HepG2 (cell line): ENCODE results near the gene SPAG7. TPM values are rescaled to one million over a fixed set of nuclear protein-coding genes. Genes with fewer than 3 reads are reported as not detected.

ENCODE experiments used
- JARID2 ChIP-seq: sonication (generic); formaldehyde crosslinking; IDR thresholded peaks from 2 replicates; pipeline ENCODE4 v1.8.1; 2023; ENCODE audit warnings: missing genetic modification reagents, inconsistent platforms; ENCODE audit not compliant: insufficient replicate concordance
- KLF15 ChIP-seq: sonication (generic); formaldehyde crosslinking; IDR thresholded peaks from 2 replicates; pipeline ENCODE4 v1.8.1; 2023; ENCODE audit warnings: borderline replicate concordance, mild to moderate bottlenecking, inconsistent platforms, missing genetic modification reagents, mixed read lengths
- POLR2A ChIP-seq, 2 experiments: IDR thresholded peaks; 2 replicates each; pipeline ENCODE4 v1.6.1; 2011; ENCODE audit warnings: low read depth in 2 of 2, low read length in 2 of 2, mild to moderate bottlenecking in 1 of 2, moderate library complexity in 1 of 2; ENCODE audit not compliant: insufficient read depth in 1 of 2
- RBFOX2 ChIP-seq: fragments of 200-400 bp; formaldehyde crosslinking; IDR thresholded peaks from 2 replicates; pipeline ENCODE4 v1.6.1; 2017; ENCODE audit warnings: low read depth, mild to moderate bottlenecking, low read length
- ZC3H13 ChIP-seq: sonication (generic); formaldehyde crosslinking; IDR thresholded peaks from 2 replicates; pipeline ENCODE4 v1.8.1; 2023; ENCODE audit warnings: mild to moderate bottlenecking, missing genetic modification reagents, moderate library complexity
- ZNF850 ChIP-seq: sonication (generic); formaldehyde crosslinking; conservative IDR thresholded peaks from 2 replicates; pipeline ENCODE4 v1.9.0; 2021; ENCODE audit warnings: mild to moderate bottlenecking, missing genetic modification reagents
- ZNF883 ChIP-seq: sonication (generic); formaldehyde crosslinking; IDR thresholded peaks from 2 replicates; pipeline ENCODE4 v1.5.1; 2020; ENCODE audit warnings: mild to moderate bottlenecking, missing genetic modification reagents; ENCODE audit errors: not compliant biosample characterization
- polyA plus RNA-seq, 8 experiments: library from polyadenylated mRNA; depleted of rRNA in 3 of 8; stranded (reverse) in 7 of 8; unstranded in 1 of 8; fragments of >200 nt; fragmentation: Illumina TruSeq in 4 of 8; extraction: Trizol in 4 of 8; gene quantifications; 2 replicates each; pipeline versions ENCODE4 v1.2.1 to v1.2.3, GENCODE V29; 2011 to 2016; ENCODE audit warnings: low read depth in 4 of 8, missing spikeins in 1 of 8, mixed read lengths in 1 of 8; ENCODE audit not compliant: insufficient read depth in 1 of 8
- total RNA-seq, 5 experiments: library from RNA; depleted of rRNA; stranded (reverse); fragments of >200 nt; fragmentation: Illumina TruSeq; extraction: Trizol; gene quantifications; 2 replicates each; pipeline ENCODE4 v1.2.3, GENCODE V29; 2016; ENCODE audit warnings: low read depth in 1 of 5
- TF ChIP-seq, protein P1 (sequence below): sonication (generic); formaldehyde crosslinking; IDR thresholded peaks from 2 replicates; pipeline ENCODE4 v1.5.1; 2020; ENCODE audit warnings: mild to moderate bottlenecking, missing genetic modification reagents, moderate library complexity

SPAG7 gene
- total and polyA plus RNA-seq, 2 of the 13 experiments (the other 11 are each of a cell fraction or from before 2014, with no cell fraction given), result 51.0 to 59.0 TPM

- TF ChIP-seq, protein P1, sequence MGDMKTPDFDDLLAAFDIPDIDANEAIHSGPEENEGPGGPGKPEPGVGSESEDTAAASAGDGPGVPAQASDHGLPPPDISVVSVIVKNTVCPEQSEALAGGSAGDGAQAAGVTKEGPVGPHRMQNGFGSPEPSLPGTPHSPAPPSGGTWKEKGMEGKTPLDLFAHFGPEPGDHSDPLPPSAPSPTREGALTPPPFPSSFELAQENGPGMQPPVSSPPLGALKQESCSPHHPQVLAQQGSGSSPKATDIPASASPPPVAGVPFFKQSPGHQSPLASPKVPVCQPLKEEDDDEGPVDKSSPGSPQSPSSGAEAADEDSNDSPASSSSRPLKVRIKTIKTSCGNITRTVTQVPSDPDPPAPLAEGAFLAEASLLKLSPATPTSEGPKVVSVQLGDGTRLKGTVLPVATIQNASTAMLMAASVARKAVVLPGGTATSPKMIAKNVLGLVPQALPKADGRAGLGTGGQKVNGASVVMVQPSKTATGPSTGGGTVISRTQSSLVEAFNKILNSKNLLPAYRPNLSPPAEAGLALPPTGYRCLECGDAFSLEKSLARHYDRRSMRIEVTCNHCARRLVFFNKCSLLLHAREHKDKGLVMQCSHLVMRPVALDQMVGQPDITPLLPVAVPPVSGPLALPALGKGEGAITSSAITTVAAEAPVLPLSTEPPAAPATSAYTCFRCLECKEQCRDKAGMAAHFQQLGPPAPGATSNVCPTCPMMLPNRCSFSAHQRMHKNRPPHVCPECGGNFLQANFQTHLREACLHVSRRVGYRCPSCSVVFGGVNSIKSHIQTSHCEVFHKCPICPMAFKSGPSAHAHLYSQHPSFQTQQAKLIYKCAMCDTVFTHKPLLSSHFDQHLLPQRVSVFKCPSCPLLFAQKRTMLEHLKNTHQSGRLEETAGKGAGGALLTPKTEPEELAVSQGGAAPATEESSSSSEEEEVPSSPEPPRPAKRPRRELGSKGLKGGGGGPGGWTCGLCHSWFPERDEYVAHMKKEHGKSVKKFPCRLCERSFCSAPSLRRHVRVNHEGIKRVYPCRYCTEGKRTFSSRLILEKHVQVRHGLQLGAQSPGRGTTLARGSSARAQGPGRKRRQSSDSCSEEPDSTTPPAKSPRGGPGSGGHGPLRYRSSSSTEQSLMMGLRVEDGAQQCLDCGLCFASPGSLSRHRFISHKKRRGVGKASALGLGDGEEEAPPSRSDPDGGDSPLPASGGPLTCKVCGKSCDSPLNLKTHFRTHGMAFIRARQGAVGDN (CRISPR knock-in tag), result peak; percentile 28; the same call in 1 of the 2 replicates
- 0 out of 2 replicates have a peak, but pooled peaks have one; percentile 22 for TF ChIP-seq RBFOX2
- TF ChIP-seq ZNF850 (CRISPR knock-in tag), result no peak
- TF ChIP-seq ZC3H13 (CRISPR knock-in tag), result 0 out of 2 replicates have a peak, but pooled peaks have one; percentile 16
- no peak for TF ChIP-seq JARID2
- TF ChIP-seq ZNF883 (CRISPR knock-in tag), result no peak
- TF ChIP-seq KLF15 (CRISPR knock-in tag), result no peak
- TF ChIP-seq POLR2A (IDR thresholded peaks at IDR 0.05; ENCODE audit: insufficient read depth in 1 of 2, low read depth in 2 of 2, low read length in 2 of 2), result 0 out of 4 replicates have a peak, but pooled peaks of 1 of the 2 experiments have one; percentile 35
These were observed 2.7 kb upstream of the SPAG7 start (continued) for GRCh38 chr17:4970273-4970672.
